ENCODE data around the gene MTRR. TPM values are rescaled to one million over a fixed set of nuclear protein-coding genes. Genes with fewer than 3 reads are reported as not detected.

Gene MTRR
- total RNA-seq, result 25.9 and 30.7 TPM in 2 replicates

DNA sequence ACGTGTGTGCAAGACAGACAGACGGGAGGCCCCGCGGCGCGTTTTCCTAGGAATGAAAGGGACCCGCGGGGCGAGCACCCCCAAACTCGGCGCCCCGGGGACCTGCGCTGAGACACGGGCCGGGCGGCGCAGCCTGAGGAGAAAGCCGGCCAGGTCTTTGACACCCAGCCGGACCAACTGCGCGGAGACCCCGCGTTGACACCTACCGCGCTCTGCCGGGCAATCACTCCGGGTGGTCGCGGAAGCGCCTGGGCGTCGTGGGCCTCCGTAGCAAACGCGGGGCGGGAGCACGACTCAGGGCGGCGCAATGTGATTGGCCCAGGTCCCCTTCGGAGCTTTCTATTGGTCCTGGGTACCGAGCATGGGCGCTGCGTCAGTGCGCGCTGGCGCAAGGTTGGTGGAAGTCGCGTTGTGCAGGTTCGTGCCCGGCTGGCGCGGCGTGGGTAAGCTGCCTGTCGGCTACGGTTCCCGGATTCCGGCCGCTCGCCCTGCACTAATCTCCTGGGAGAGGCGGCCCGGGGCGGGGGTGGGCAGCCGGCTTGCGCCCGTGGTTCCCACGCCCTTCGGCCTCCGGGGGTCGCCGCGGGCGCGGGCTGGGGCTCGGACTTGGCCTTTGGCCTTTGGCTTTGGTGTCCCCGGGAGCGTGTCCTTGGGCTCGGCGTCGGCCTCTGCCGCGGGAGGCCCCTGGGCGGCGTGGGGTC is at the start of gene MTRR, which contains the start of gene FASTKD3:
MTRR (plus strand) TSS at position 376 of the 701 bp plus-strand sequence. CDS start 1,647 bp downstream, outside the sequence.
FASTKD3 (minus strand) TSS at position 259 of the 701 bp plus-strand sequence. CDS start 948 bp downstream, outside the sequence.
- DNase-seq, result peak; percentile 97

GRCh38 chr5:7822449-7822848 is 46.5 kb upstream of the MTRR start:
- DNase-seq, result no peak

- DNase-seq, result no peak
Measured at GRCh38 chr5:7823594-7823993, 45.4 kb upstream of the MTRR start.

DNA sequence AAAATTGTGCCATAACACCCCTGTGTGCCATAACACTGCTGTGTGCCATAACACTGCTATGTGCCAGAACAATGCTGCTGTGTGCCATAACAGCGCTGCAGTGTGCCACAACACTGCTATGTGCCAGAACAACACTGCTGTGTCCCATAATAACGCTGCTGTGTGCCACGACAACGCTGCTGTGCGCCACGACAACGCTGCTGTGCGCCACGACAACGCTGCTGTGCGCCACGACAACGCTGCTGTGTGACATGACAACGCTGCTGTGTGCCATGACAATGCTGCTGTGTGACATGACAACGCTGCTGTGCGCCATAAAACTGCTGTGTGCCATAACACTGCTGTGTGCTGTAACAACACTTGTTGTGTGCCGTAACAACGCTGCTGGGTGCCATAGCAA is 44.0 kb upstream of the MTRR start:
- DNase-seq, result no peak

DNA sequence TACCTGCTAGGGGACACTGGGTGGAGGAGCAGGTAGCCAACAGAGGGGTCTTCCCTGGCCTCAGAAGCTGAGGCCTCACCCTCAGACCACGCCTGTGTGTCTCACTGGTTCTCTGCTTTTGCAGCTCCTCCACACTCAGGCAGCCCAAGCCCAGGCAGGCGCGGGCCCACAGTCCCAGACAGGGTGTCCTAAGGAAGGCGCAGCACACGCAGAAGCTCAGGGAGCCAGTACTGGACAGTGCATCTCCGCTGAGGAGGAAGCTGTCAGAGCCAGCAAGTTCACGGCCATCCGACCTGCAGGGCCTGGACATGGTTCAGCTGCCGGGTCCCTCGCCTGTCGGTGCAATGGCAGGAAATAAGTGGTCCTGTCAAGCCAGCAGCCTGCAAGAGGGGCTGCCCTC is 43.3 kb upstream of the MTRR start:
- no peak for DNase-seq

- no peak for DNase-seq
Measured at GRCh38 chr5:7827610-7828009, 41.3 kb upstream of the MTRR start.

DNA sequence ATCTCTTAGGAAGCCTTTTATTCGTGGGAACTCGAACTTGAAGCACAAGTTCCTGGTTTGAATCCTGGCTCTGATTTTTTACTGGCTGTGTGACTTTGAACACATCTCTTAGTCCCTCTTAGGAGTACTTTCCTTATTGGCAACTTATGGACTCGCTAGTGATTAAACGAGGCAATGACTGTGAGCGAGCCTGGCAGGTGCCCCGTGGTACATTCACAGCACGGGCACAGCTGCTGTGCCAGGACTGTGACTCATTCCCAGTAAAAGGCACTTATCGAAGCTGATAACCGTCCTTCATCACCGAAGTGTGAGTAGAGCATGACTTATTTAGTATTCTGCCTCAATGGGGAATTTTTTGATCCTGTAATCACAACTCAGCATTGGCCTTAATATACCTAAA is 40.7 kb upstream of the MTRR start:
- DNase-seq, result no peak

- no peak for DNase-seq
Measured at GRCh38 chr5:7834982-7835381, 34.0 kb upstream of the MTRR start.

DNA sequence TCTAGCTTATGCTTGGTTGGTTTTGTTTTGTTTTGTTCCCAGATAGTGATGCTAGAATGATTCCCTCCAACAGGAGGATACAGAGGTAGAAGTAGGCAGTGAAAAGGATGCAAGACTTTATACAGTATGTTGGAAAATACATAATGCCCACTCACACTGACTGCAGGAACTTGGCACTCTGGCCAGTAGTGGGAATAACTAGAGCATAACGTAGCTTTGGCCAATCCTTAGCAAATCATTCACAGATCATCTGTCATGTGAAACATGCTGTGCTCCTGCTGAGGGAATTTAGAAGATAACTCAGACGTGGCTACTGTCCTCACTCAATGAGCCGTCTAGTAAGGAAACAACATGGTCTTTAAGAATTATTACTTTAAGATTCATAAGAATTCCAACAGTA is 31.5 kb upstream of the MTRR start:
- no peak for DNase-seq

DNA sequence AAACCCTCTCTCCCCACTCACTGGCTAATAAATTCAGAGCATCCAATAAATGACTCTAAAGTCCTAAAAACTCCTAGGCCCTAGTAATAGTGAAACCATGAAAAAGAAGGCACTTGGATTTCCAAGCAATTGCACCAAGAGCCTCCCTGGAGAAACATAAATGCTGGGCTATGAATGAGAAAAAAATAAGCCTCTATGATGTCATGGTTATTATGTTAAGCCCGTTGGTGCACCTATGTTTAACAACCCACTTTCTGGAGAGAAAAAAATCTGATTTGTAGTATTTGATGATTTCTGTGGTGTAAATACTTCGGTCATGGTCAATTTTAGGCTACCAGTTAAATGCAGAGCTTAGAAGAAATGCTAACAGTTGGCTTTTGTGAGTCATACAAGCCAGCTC is 26.4 kb upstream of the MTRR start:
- DNase-seq, result no peak

DNA sequence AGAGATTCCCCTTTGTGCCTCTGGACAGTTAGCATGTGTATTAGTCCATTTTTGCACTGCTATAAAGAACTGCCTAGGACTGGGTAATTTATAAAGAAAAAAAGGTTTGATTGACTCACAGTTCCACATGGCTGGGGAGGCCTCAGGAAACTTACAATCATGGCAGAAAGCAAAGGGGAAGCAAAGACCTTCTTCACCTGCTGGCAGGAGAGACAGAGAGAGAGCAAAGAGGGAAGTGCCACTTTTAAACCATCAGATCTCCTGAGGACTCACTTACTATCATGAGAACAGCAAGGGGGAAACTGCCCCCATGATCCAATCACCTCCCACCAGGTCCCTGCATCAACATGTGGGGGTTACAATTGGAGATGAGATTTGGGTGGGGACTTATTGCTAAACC is 24.0 kb upstream of the MTRR start:
- DNase-seq, result no peak

DNA sequence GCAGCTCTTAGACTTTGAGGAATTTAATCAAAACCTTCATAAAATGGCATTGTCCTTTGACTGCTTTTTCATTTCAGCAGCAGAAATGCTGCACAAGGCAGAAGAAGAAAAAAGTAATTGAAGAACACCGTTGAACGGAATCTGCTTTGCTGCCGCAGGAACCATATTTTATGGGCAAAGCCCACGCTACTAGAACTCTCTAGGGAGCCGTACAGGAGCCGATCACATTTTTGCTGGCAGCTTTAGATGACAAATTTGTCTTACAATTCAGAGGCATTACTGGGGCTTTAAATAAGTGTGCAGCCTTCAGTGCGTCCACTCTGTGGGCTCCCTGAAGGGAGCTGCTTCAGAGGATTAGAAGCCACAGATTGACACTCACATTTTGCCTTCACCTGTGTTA is 23.4 kb upstream of the MTRR start:
- DNase-seq, result no peak

- DNase-seq, result no peak
Measured at GRCh38 chr5:7846327-7846726, 22.6 kb upstream of the MTRR start.

DNA sequence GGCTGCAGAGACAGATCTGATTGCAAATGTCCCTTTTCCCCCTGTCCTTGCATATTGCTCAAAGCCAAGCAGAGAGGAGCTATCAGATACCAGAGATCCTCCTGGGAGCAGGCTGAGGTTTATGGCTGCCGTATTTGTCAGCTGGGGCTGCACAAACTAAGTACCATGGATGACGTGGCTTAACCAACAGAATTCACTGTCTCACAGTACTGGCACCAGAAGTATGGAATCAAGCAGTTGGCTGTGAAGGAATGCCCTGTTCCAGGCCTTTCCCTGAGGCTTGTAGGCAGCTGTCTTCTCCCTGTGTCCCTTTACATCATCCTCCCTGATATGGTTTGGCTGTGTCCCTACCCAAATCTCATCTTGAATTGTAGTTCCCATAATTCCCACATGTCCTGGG is 20.7 kb upstream of the MTRR start:
- DNase-seq, result no peak

GRCh38 chr5:7849681-7850394 is 19.1 kb upstream of the MTRR start:
- no peak for DNase-seq

- DNase-seq, result peak; percentile 60
Measured at GRCh38 chr5:7850395-7851239, 18.3 kb upstream of the MTRR start, which contains the start of gene CFAP90. Gene CFAP90, minus strand, starts transcription at chr5:7851133. Its CDS starts 112 bp downstream, at chr5:7851021.

DNA sequence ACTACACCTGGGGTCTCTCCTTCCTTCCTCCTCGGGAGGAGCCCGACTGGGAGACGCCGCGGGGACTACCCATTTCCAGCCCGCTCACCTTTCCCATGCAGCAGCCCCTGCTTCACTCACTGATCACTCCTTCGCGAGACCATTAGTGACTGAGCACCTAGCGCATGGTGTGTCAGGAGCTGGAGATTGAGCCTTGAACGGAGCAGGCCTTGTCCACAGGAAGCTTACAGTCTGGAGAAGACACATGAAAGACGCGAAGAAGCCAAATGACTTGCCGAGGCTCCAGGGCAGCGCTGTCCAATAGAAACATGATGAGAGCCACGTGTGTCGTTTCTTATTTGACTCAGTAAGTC is 17.7 kb upstream of the MTRR start:
- no peak for DNase-seq

GRCh38 chr5:7851617-7852289 is 17.2 kb upstream of the MTRR start:
- DNase-seq, result no peak

GRCh38 chr5:7852542-7852941 is 16.4 kb upstream of the MTRR start:
- DNase-seq, result no peak

GRCh38 chr5:7852988-7853387 is 16.0 kb upstream of the MTRR start:
- DNase-seq, result no peak

- no peak for DNase-seq
Measured at GRCh38 chr5:7855611-7856010, 13.3 kb upstream of the MTRR start.

- peak; percentile 51 for DNase-seq
Measured at GRCh38 chr5:7856855-7857254, 12.1 kb upstream of the MTRR start.

DNA sequence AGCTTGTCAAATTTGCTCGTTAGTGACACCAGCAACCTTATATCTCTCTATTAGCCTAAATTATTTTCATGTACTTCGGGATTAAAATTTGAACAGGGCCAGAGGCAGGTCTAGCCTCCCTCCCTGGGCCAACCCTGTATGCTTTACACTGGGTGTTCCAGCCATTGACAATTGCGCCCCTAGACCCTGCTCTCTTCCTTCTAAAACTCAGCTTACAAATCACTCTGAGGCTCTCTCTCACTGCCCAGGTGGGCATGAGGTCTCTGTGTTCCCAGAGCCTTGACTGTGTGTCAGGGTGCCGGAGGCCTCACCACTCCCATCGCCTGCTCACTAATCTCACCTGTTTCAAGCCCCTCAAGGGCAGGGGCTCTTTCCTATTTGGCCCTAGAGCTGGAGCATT is 11.6 kb upstream of the MTRR start:
- DNase-seq, result no peak

All from dermis blood vessel endothelial cell (primary cell).